ENCODE data around the gene XCL1.

GRCh38 chr1:168617974-168618750 is 41.8 kb downstream of the XCL1 start:
- TF ChIP-seq CTCF (IDR thresholded peaks at IDR 0.05) (no peak), EZH2phosphoT487 (IDR thresholded peaks at IDR 0.05) (no peak)

Measured in neural progenitor cell (in vitro differentiated cells).